Activated CD4-positive, alpha-beta T cell treated with anti-CD3 and anti-CD28 coated beads, Interleukin-2, amount 50 U/mL, for 16 hours (primary cell): ENCODE data around the gene PTH1R.
A peak's percentile ranks its signal among the peaks of the same experiment; 100 is the strongest.

Source experiments
- DNase-seq: peaks from one replicate; pipeline ENCODE4 v3.0.0-alpha.2; 2020

Gene PTH1R

DNA sequence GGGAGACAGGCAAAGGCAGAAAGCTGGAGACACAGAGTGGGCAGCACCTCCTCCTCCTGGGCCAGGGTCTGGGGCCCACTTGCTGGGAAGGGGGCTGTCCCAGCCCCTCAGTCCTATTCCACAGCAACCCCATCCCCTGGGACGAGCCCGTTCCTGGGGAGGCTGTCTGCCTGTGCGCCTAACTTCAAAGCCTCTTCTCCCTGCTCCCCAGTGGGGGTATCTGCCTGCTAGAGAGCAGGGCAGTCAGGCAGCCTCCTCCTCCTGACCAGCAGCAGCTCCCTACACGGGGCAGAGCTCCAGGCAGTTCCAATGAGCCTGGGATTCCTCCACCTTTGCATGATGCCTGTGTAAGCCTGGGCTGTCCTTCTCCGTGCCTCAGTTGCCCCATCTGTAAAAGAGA lies 6.9 kb downstream of the PTH1R start:
- DNase-seq: no peak

DNA sequence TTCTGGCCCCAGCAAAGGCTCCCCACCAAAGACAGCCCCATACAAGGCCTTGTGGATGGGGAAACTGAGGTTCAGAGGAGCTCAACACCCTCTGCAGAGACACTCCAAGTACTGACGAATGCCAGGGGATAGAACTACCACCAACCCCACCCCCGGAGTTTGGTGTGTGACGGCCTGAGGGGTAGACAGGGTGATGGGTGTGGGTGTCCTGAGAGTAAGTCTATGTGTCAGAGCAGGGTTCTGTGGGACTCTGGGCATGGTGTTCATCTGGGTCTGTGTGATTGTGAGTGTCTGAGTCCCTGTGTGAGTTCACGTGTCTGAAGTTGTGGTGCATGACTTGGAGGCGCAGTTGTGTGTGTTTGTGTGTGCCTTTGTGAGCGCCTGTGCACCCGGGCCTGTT lies 7.4 kb downstream of the PTH1R start:
- no peak for DNase-seq

DNA sequence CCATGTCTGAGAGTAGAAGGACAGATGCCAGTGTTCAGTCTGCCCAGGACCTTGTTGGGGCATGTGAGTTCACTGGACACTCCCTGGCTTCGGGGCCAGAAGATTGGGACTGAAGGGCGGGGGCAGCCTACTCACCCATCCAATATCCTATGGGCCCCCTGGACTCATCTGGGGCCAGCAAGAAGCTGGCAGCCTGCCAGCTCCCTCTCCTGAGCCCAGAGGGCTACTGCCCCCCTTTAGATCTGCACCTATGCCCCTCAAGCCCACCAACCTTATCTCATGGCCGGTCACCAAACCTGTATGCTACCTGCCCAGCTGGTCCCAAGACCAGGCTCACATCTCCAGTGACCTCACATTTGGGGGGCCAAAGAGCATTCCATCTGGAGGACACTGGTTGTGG lies 8.1 kb downstream of the PTH1R start:
- DNase-seq: no peak

DNA sequence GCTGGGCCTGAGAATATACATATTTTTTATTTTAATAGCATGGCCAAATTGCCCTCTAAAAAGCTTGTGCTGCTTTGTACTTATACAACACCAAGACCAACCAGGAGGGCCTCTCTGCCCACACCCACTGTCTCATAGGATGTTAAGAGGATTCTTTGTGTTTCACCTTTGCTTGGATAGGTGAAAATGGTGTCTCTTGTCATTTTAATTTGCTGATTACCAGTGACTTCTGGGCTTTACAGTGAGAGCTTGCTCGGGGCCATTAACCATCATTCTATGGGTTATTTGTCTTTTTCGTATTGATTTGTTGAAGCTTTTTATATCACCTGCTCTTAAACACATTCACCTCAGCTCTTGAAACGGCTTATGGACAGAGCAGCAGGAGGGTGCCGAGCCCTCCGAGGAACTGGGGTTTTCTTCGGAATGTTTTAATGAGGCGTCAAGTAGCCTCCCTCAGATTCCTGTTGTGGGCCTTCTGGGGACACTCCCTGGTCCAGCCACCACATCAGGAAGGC lies 10.5 kb downstream of the PTH1R start:
- no peak for DNase-seq

DNA sequence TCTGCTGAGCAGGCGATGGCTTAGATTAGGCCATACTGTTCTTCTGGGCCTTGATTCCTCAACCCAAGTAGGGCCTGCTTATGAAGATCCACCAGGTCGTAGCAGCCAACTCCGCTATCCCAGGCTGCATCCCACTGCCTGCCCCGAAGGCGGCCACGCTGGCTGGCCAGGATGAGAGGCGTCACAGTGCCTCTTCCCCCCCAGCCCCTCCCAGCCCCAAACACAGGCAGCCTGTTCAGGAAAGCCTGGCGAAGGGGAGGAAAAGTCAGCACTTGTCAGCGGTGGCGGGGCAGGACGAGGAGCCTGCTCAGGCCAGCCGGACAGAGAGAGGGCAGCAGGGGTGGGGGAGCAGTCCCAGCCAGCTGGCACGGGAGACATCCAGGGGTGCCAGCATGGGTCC lies 11.2 kb downstream of the PTH1R start:
- no peak for DNase-seq

DNA sequence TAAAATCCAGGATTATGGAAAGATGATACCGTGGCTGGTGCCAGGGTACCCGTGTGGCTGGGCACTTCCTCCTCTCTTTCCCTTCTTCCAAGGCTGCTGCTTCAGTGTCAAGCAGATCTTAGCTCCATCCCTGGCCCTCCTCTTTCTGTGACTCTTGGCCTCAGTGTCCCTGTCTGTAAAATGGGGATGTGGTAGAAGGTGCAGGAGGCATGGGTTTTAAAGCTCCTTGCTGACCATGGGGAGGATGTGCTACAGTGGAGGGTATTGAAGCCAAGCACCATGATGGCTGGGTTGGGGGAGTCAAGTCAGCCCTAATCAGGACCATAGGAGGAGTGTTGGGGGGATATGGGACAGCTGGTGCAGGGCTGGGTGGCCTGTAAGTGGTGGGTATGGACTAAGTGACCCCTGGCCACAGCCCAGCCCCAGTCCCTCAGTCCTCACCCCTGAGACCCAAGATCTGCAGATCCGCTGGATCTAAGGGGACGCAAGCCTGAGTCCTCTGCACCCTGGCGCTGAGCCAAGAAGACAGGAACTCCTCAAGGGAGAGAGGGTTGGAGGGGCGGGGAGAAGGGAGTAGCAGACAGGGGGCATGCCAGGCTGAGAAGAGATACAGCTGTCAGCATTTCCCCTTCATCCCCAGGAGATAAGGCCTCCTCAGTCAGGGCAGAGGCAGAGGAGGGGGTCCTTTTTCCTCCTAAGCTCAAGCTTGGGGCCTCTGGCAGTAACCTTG lies 12.0 kb downstream of the PTH1R start:
- DNase-seq: no peak

DNA sequence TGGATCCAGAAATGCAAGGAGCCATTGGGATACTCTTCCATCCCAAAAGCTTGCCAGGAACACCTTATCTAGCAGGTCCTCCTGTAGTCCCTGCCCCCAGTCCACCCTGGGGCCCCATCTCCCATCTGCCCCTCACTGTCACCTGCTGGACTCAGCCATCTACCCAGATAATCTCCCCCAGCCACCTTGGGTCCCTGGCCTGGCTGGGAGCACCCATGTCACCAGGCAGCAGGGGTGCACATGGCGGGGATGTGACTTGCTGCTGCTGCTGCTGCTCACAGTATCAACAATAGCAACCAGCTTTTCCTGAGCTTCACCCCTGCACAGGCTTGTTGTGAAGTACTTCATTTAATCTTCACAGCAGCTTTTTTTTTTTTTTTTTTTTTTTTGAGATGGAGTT lies 12.6 kb downstream of the PTH1R start:
- no peak for DNase-seq

DNA sequence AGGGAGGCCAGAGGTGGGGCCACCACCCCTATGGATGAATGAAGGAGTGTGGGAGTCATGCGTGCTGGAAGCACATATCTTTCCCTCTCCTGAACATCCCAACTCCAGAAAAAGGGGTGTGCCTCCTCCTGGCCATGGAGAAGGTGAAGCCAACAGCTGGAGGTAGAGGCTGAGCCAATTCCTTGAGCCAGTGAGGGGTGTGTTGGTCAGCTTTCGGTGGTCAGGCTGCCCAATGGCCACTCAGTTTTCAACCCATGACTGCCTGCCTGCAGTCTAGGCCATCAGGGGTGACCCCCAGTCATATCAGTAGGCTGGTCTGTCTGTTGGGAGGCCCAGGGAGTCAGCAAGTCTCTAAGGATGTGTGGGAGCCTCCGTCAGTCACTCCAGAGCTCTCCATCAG lies 13.6 kb downstream of the PTH1R start:
- no peak for DNase-seq

DNA sequence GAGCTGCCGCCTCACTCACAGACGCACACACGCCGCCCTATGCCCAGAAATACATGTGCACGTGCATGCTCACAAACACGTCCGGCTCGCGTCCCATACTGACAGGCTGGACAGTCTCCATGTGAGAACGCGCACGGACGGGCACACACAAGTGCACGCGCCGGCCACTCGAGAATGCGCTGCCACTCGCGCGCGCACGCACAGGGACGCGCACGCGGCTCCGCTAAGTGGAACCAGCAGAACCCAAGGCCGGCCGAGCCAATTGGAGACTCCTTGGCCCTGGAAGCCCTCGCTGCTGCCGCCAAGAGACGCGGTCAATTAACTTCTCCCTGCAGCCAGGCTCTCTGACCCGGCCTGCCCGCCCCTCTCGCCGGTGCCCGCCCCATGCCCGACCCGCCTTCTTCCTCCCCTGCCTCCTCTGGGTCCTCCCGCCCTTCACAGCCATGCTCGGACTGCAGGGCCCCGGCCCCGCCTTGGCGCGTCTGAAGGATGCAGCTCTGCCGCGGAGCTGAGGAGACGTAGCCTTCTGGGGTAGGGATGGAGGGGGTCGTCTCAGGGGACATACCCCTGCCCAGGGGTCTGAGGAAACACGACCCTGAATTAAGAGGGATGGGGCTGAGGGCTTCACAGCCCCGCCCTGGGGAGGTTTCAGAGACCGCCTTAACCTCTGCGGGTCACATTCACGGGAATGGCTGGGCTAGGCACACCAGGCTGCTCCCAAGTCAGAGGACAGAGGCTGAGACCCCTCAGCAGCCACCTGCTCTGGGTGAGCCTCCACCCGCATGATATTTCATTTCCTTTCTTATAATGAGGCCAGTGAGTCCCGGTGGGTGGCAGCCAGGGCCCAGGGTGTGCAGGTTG lies 15.0 kb downstream of the PTH1R start:
- no peak for DNase-seq

DNA sequence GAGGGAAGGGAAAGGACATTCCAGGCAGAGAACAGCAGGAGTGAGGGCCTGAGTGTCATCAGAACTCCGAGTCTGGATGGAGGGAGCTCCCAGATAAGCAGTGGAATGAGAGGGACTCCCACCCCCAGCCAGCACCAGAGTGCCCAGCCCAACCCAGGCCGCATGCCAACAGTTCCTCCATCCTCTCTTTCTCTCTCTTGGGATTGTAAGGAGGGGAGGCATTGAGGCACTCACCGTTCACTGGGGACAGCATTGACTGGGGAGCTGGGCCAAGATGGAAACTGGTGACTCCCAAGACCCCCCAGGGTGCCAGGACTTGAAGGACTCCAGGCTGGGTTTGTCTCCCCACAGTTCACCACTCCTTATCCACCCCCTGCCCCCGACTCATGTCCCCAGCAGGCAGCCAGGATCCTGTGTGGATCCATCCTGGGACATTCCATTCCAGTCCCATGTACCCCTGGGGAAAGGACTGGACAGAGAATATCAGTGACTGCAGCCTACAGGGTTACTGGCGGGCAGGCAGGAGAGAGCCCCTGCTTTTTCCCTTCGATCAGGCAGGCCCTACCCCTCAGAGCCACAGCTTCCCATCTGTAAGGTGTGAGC lies 15.7 kb downstream of the PTH1R start:
- DNase-seq: no peak

DNA sequence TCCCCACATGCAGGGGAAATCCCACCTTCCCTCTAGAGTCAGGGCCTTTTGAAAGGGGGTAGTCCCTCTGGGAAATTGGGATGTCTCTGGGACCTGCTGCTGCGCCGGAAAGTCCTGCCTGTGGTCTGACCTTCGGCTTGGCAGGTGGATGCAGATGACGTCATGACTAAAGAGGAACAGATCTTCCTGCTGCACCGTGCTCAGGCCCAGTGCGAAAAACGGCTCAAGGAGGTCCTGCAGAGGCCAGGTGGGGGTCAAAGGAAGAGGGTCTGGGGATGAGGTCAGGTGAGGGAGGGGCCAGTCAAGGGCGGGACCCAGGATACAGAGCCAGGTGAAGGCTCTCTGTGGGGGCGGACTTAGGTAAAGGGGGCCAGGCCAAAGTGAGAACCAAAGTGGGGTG lies 16.2 kb downstream of the PTH1R start:
- no peak for DNase-seq

DNA sequence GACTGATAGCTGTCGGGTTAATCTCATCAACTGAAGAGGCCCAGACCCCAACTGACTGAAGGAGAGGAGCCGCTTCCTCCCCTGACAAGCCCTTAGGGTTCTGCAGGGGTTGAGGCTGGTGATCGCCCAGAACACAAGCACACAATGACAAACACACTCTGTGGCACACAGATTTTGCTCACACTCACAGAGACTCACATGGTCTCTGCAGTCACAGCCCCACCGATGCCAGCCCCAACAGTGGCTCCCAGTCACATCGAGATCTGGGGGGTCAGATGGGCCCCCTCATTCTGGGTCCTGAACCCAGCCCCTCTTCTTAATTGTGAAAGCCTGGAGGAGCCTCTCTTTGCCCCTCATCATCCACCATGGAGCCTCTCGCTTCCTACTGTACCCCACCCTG lies 16.7 kb downstream of the PTH1R start:
- no peak for DNase-seq

DNA sequence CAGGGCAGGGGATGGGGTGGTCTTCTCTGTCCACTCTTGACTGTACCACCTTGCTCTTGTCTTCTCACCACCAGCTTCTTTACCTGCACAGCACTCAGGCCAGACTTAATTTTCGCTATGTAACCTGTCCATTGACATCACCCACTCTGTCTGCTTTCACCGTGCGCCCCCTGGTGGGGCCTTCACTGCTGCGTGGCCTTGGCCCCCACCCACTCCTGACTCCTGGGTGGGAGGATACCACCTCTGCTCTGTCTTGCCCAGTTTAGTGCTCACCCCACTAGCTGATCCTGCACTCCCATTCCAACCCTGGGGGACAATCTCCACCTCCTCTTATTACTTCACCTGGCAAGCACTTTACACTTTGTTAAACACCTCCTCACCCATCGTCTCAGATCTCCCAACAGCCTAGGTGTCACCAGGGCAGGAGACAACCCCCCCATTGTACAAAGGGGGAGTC lies 17.7 kb downstream of the PTH1R start:
- DNase-seq: peak; percentile 71

DNA sequence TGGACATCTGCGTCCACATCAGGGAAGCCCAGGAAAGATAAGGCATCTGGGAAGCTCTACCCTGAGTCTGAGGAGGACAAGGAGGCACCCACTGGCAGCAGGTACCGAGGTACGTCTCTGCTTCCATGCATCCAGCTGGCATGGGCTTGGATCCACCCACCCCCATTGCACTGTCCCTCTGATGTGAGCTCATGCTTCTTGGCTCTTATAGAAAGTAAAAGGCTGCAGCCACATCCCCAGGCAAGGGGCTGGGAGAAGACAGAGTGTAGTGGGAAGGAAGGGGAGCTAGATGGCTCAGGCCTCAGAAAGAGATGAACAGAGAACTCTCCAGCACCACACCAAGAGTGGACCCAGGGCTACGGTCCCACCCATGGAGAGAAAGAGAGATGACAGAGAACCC lies 18.2 kb downstream of the PTH1R start:
- DNase-seq: no peak

DNA sequence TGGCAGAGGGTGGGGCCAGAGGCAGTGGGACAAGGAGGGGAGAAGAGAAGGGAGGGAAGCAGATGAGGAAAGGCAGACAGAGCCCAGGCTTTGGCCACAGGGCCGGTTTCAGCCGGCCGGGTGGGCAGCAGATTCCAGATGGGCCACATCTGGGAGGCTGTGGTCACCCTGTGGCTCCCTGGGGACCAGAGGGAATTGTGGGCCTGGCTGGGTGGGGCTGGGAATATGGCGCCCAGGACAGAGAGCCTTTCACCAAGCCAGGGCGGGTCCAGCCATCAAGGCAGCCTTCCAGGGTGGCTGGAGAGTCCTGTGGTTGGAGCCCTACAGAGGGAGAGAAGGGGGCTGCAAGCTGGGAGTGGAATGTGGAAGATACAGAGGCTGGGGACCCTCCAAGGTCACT lies 18.9 kb downstream of the PTH1R start:
- DNase-seq: no peak

DNA sequence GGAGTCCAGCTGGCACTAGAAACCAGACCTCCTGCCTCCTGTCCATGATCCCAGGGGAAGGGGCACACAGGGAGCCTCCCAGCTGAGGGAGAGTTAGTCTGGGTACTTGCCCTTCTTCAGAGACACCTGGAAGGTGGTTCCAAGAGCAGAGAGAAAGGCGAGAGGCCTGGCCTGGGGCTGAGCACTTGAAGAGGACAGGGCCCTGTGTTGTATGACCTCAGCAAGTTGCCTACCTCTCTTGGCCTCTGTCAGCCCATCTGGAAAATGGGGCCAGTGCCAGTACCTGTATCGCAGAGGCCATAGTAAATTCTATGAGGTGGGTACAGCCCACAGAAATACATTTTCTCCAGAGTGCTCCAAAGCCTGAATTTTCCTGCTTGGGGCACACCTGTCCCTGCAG lies 19.5 kb downstream of the PTH1R start:
- no peak for DNase-seq

DNA sequence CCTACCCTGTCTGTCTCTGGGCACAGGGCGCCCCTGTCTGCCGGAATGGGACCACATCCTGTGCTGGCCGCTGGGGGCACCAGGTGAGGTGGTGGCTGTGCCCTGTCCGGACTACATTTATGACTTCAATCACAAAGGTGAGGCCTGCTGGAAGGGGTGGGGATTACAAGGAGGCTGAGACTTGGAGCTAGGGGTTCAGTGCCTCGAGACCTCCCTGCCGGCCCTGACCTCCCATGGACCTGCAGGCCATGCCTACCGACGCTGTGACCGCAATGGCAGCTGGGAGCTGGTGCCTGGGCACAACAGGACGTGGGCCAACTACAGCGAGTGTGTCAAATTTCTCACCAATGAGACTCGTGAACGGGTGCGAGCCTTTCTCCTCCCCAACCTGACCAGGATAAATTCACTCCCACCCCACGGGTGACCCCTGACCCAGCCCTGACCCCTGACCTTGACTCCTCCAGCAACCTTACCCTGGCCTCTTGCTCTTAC lies 20.4 kb downstream of the PTH1R start:
- DNase-seq: no peak

DNA sequence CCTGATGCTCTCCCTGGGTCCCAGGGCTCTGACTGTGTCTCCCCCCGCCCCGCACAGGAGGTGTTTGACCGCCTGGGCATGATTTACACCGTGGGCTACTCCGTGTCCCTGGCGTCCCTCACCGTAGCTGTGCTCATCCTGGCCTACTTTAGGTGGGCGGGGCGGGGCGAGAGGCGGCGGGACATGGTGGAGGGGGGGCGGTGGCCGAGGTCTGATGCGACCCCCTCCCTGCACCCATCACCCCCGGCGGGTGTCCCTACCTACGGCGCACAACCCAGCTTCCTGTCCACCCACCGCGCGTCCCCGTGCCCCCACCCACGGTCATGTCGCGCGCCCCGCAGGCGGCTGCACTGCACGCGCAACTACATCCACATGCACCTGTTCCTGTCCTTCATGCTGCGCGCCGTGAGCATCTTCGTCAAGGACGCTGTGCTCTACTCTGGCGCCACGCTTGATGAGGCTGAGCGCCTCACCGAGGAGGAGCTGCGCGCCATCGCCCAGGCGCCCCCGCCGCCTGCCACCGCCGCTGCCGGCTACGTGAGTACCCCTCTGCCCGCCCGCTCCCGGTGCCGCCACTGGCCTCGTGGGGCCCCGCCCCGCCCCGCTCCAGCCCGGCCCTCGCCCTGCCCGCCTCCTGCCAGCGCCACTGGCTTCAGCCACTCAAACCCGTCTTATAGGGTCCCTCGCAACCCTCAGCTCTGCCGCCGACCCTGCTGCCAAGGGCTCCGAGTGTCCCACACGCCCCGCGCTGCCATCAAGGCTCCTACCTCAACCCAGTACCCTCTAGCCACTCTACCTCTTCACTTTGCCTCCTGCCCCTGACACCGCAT lies 21.0 kb downstream of the PTH1R start:
- DNase-seq: no peak

DNA sequence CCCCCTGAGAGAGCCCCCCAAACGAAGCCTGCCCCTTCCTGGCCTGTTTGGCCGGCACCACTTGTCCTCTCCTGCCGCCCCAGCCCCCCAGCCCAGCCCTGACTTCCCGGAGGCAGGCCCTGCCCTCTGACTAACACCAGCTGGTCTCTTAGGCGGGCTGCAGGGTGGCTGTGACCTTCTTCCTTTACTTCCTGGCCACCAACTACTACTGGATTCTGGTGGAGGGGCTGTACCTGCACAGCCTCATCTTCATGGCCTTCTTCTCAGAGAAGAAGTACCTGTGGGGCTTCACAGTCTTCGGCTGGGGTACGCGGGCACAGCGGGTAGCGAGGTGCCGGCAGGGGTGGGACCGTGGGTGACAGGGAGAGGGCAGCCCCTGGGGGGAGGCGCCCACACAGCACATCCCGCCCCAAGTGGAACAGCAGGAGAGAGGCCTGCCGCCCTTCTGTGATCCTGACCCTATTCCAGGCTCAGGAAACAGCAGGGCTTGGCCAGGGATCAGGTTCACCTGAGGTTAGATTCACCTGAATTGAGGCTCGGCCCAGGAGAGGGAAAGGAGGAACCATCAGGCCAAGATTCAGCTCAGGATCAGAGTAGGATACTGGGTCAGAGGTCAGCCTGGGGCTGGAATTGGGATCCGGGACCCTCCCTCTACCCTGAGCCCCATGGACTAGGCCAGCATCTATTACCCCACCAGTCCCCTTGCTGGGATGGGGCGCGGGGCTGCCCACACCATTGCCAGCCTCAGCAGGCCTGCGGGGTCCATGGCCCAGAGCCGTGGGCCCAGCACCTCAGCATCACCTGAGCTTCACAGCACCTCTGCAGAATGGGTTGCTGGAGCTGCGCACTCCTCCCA lies 21.9 kb downstream of the PTH1R start:
- no peak for DNase-seq

DNA sequence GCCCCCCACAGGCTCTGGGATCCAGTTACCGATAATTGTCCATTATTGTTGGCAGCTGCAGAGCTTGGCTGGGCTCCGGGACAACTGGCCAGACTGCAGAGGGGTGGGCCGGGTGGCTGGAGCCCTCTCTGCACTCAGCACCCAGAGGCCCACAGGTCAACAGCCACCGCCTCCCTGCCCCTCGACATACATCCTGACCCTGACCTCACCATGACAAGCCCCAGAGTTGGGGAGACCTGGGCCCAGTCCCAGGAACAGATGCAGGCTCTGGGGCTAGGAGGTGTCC lies 22.4 kb downstream of the PTH1R start:
- no peak for DNase-seq

DNA sequence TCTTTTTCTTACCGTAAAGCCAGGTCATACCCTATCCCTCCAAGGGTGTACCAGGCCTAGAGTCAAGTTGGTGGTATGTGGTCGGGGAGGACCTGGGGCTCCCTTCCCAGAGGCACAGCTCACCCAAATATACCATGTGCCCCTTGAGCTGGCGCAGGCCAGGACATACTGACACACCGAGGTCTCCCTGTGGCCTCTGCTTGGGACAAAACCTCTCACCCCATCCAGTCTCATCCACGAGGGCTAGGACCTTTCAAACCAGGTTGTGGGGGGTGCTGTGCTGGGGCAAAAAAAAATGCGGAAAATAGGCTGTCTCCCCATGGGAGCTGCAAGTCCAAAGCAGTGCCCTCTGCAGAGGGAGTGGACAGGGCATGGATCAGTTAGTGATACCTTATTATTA lies 22.8 kb downstream of the PTH1R start:
- no peak for DNase-seq

DNA sequence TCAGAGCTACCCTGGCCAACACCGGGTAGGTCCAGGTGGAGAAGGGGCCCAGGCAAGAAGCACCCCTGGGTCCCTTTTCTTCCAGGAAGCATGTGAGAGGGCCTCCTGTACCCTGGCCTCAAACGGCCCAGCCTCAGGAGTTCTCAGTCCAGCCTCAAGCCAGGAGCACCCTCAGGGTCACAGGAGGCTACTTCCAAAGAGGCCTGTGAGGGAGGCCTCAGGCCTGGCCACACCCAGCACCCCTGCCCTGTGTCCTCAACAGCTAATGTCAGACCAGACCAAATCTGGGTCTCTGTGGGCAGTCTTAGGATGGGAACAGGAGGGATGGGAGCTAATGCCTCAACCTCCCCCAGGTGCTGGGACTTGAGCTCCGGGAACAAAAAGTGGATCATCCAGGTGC lies 23.5 kb downstream of the PTH1R start:
- DNase-seq: no peak
